HG03565 (cell line): ENCODE results near the gene TP53BP2.
"Not testable (repeated sequence)": the region's sequence is repeated elsewhere in the genome, so short reads cannot be mapped to it uniquely, and the experiment has no call there.

ENCODE experiments used
- ATAC-seq: cut with Tn5 transposase; IDR thresholded peaks from one replicate; pipeline ENCODE4 v1.9.1; 2021; ENCODE audit warnings: mild to moderate bottlenecking, moderate library complexity; ENCODE audit not compliant: unreplicated experiment

The TP53BP2 gene

GRCh38 chr1:223853275-223853674 is 7.5 kb upstream of the TP53BP2 start:
- ATAC-seq = no peak

GRCh38 chr1:223852337-223852736 is 6.6 kb upstream of the TP53BP2 start:
- no peak for ATAC-seq

- ATAC-seq = no peak
Measured at GRCh38 chr1:223849352-223850254, 3.9 kb upstream of the TP53BP2 start.

GRCh38 chr1:223848536-223848935 is 2.8 kb upstream of the TP53BP2 start:
- no peak for ATAC-seq

- ATAC-seq = no peak
Measured at GRCh38 chr1:223847781-223848345, 2.1 kb upstream of the TP53BP2 start.

GRCh38 chr1:223845037-223845809 is 524 bp downstream of the TP53BP2 start:
- ATAC-seq = peak; percentile 12

GRCh38 chr1:223844787-223845036 is 1.0 kb downstream of the TP53BP2 start:
- ATAC-seq = no peak

GRCh38 chr1:223843934-223844786 is 1.6 kb downstream of the TP53BP2 start:
- ATAC-seq = no peak

- no peak for ATAC-seq
Measured at GRCh38 chr1:223842784-223843183, 3.0 kb downstream of the TP53BP2 start.

- not testable (repeated sequence) for ATAC-seq
Measured at GRCh38 chr1:223841977-223842623, 3.6 kb downstream of the TP53BP2 start.

GRCh38 chr1:223840254-223840653 is 5.5 kb downstream of the TP53BP2 start:
- no peak for ATAC-seq

GRCh38 chr1:223838125-223838854 is 7.5 kb downstream of the TP53BP2 start:
- ATAC-seq = no peak

GRCh38 chr1:223837687-223838086 is 8.1 kb downstream of the TP53BP2 start:
- ATAC-seq = no peak

GRCh38 chr1:223837206-223837605 is 8.5 kb downstream of the TP53BP2 start:
- no peak for ATAC-seq

- ATAC-seq = no peak
Measured at GRCh38 chr1:223836586-223836985, 9.2 kb downstream of the TP53BP2 start.

GRCh38 chr1:223835754-223836153 is 10.0 kb downstream of the TP53BP2 start:
- no peak for ATAC-seq

- ATAC-seq = no peak
Measured at GRCh38 chr1:223834660-223835263, 11.0 kb downstream of the TP53BP2 start.

- ATAC-seq = no peak
Measured at GRCh38 chr1:223833948-223834347, 11.8 kb downstream of the TP53BP2 start.

- ATAC-seq = peak; percentile 24
Measured at GRCh38 chr1:223832637-223832943, 13.2 kb downstream of the TP53BP2 start.
